CD14-positive monocyte (primary cell): ENCODE measurements around the gene RABAC1. TPM values are rescaled to one million over a fixed set of nuclear protein-coding genes. Genes with fewer than 3 reads are reported as not detected.

Source experiments
- DNase-seq, 3 donors: peaks; one replicate each; pipeline ENCODE4 v3.0.0-alpha.2; 2011 to 2022
- H2AFZ ChIP-seq: 2 replicates; pipeline ENCODE4 v1.6.0; 2012; ENCODE audit warnings: mild to moderate bottlenecking, low read depth, low read length, inconsistent platforms; ENCODE audit not compliant: insufficient read depth, poor library complexity, severe bottlenecking
- H3K27ac ChIP-seq, 2 donors: 1 replicate in 1 of 2; 2 replicates in 1 of 2; pipeline ENCODE4 v1.5.1; 2012 to 2013; ENCODE audit warnings: low read length in 2 of 2, control low read depth in 1 of 2, inconsistent platforms in 1 of 2, low read depth in 1 of 2, mild to moderate bottlenecking in 1 of 2
- H3K27me3 ChIP-seq, 2 donors: one replicate each; pipeline versions ENCODE4 v1.6.0 to v1.6.1; 2011 to 2013; ENCODE audit warnings: low read length in 2 of 2; ENCODE audit not compliant: control insufficient read depth in 2 of 2, insufficient read depth in 2 of 2
- H3K36me3 ChIP-seq, 2 donors: replicated peaks in 1 of 2; 1 replicate in 1 of 2; 2 replicates in 1 of 2; pipeline versions ENCODE4 v1.5.1 to v1.6.1; 2012 to 2013; ENCODE audit warnings: low read length in 2 of 2, control low read depth in 1 of 2, inconsistent platforms in 1 of 2, mild to moderate bottlenecking in 1 of 2; ENCODE audit not compliant: insufficient read depth in 2 of 2, control insufficient read depth in 1 of 2
- H3K4me1 ChIP-seq, 2 donors: 1 replicate in 1 of 2; 2 replicates in 1 of 2; pipeline versions ENCODE4 v1.5.1 to v1.6.1; 2012 to 2013; ENCODE audit warnings: low read length in 2 of 2, control low read depth in 1 of 2, inconsistent platforms in 1 of 2, mild to moderate bottlenecking in 1 of 2, moderate library complexity in 1 of 2; ENCODE audit not compliant: insufficient read depth in 2 of 2, control insufficient read depth in 1 of 2
- H3K4me2 ChIP-seq: replicated peaks from 2 replicates; pipeline ENCODE3; 2012; ENCODE audit warnings: low read length, moderate library complexity, mild to moderate bottlenecking; ENCODE audit not compliant: poor library complexity, severe bottlenecking; ENCODE audit errors: extremely low read depth
- H3K4me3 ChIP-seq, 3 experiments: fragments of 200-600 bp in 1 of 3; sonication (generic) in 1 of 3; replicated peaks in 1 of 3; 1 replicate in 2 of 3; 2 replicates in 1 of 3; pipeline ENCODE4 v1.5.1; 2011 to 2013; ENCODE audit warnings: low read length in 3 of 3, mild to moderate bottlenecking in 3 of 3, control low read depth in 2 of 3, low read depth in 2 of 3, inconsistent platforms in 1 of 3, moderate library complexity in 1 of 3
- H3K79me2 ChIP-seq: 2 replicates; pipeline ENCODE4 v1.6.0; 2012; ENCODE audit warnings: mild to moderate bottlenecking, control low read depth, inconsistent platforms, low read length, moderate library complexity; ENCODE audit not compliant: insufficient read depth
- H3K9ac ChIP-seq: 2 replicates; pipeline ENCODE4 v1.6.0; 2017; ENCODE audit warnings: low read length, mild to moderate bottlenecking; ENCODE audit not compliant: insufficient read depth, poor library complexity, severe bottlenecking
- H3K9me3 ChIP-seq, 2 donors: replicated peaks in 1 of 2; 1 replicate in 1 of 2; 2 replicates in 1 of 2; pipeline versions ENCODE4 v1.5.1 to v1.6.1; 2012 to 2013; ENCODE audit warnings: low read length in 2 of 2, control low read depth in 1 of 2; ENCODE audit not compliant: control insufficient read depth in 1 of 2, insufficient read depth in 1 of 2
- H4K20me1 ChIP-seq: 2 replicates; pipeline ENCODE4 v1.6.0; 2012; ENCODE audit warnings: mild to moderate bottlenecking, low read length, control low read depth, moderate library complexity; ENCODE audit not compliant: insufficient read depth
- H3K27ac Mint-ChIP-seq, 7 donors: one replicate each; pipeline ENCODE4 v1.8.0; 2020; ENCODE audit warnings: mild to moderate bottlenecking in 7 of 7, mixed read lengths in 7 of 7, moderate library complexity in 6 of 7, inconsistent platforms in 2 of 7
- H3K27me3 Mint-ChIP-seq, 3 donors: one replicate each; pipeline ENCODE4 v1.8.0; 2021 to 2022; ENCODE audit warnings: low read depth in 3 of 3, mild to moderate bottlenecking in 3 of 3, mixed read lengths in 3 of 3, moderate library complexity in 3 of 3, inconsistent platforms in 1 of 3
- H3K36me3 Mint-ChIP-seq, 2 donors: one replicate each; pipeline ENCODE4 v1.8.0; 2020; ENCODE audit warnings: mixed read lengths in 2 of 2, inconsistent platforms in 1 of 2, mild to moderate bottlenecking in 1 of 2
- H3K4me1 Mint-ChIP-seq: one replicate; pipeline ENCODE4 v1.8.0; 2020; ENCODE audit warnings: mild to moderate bottlenecking, mixed read lengths
- H3K4me3 Mint-ChIP-seq, 2 donors: one replicate each; pipeline ENCODE4 v1.8.0; 2020; ENCODE audit warnings: mild to moderate bottlenecking in 2 of 2, mixed read lengths in 2 of 2, moderate library complexity in 1 of 2
- H3K9me3 Mint-ChIP-seq, 7 donors: one replicate each; pipeline ENCODE4 v1.8.0; 2020 to 2022; ENCODE audit warnings: mixed read lengths in 7 of 7, mild to moderate bottlenecking in 6 of 7, moderate library complexity in 6 of 7, inconsistent platforms in 2 of 7
- WGBS: methylation state at CpG from one replicate; pipeline ENCODE4 v1.1.5; 2013; ENCODE audit warnings: missing lambda C conversion rate; ENCODE audit not compliant: insufficient coverage; 5-methylcytosine and 5-hydroxymethylcytosine counted together
- intact Hi-C, 2 donors: fragments of 100-400 bp; cut with micrococcal nuclease; formaldehyde crosslinking; loops; one replicate each; pipeline versions ENCODE4 v1.15.0 to v1.15.1; 2023
- polyA plus RNA-seq, 3 donors: library from polyadenylated mRNA; depleted of rRNA in 1 of 3; unstranded in 2 of 3; stranded (reverse) in 1 of 3; fragments of 300-500 nt in 2 of 3; fragments of >200 nt in 1 of 3; fragmentation: Illumina TruSeq in 2 of 3; gene quantifications; 1 replicate in 2 of 3; 2 replicates in 1 of 3; pipeline ENCODE4 v1.2.3, GENCODE V29; 2012 to 2021
- TF ChIP-seq, protein P1 (sequence below): fragments of 200-600 bp; IDR thresholded peaks from one replicate; pipeline ENCODE4 v1.8.0; 2022; ENCODE audit warnings: antibody characterized with exemption, mild to moderate bottlenecking

The RABAC1 gene
- polyA plus RNA-seq, 3 donors, result 126 to 234 (median 202) TPM

GRCh38 chr19:41971363-41971762, 12.2 kb upstream of the RABAC1 start:
- Histone ChIP-seq H3K79me2 (no peaks in the 10 kb centered on the region), H3K9me3 (no peaks in the 10 kb centered on the region), H3K9ac (no peak overlapping the region), H3K4me2 (no peak overlapping the region), H3K27ac (no peak overlapping the region), H3K4me3 (no peak overlapping the region), H3K36me3 (no peaks in the 10 kb centered on the region), H3K27me3 (no peaks in the 10 kb centered on the region), H4K20me1 (no peaks in the 10 kb centered on the region), H2AFZ (no peak overlapping the region), H3K4me1 (peaks cover 15% of the 10 kb centered on the region in 2 donors)
- Mint-ChIP-seq H3K4me1 (peaks cover 17% of the 10 kb centered on the region), H3K27me3 (peaks cover 2 to 8% (median 4%) of the 10 kb centered on the region in 3 donors), H3K9me3 (no peaks in the 10 kb centered on the region), H3K4me3 (no peak overlapping the region), H3K27ac (no peak overlapping the region), H3K36me3 (no peaks in the 10 kb centered on the region)
- WGBS, result no CpG with 5 or more reads among the region's 11 CpGs
- no peak for DNase-seq
- intact Hi-C loops, result no loop called here
- TF ChIP-seq, protein P1, sequence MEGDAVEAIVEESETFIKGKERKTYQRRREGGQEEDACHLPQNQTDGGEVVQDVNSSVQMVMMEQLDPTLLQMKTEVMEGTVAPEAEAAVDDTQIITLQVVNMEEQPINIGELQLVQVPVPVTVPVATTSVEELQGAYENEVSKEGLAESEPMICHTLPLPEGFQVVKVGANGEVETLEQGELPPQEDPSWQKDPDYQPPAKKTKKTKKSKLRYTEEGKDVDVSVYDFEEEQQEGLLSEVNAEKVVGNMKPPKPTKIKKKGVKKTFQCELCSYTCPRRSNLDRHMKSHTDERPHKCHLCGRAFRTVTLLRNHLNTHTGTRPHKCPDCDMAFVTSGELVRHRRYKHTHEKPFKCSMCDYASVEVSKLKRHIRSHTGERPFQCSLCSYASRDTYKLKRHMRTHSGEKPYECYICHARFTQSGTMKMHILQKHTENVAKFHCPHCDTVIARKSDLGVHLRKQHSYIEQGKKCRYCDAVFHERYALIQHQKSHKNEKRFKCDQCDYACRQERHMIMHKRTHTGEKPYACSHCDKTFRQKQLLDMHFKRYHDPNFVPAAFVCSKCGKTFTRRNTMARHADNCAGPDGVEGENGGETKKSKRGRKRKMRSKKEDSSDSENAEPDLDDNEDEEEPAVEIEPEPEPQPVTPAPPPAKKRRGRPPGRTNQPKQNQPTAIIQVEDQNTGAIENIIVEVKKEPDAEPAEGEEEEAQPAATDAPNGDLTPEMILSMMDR, result no peak

DNA sequence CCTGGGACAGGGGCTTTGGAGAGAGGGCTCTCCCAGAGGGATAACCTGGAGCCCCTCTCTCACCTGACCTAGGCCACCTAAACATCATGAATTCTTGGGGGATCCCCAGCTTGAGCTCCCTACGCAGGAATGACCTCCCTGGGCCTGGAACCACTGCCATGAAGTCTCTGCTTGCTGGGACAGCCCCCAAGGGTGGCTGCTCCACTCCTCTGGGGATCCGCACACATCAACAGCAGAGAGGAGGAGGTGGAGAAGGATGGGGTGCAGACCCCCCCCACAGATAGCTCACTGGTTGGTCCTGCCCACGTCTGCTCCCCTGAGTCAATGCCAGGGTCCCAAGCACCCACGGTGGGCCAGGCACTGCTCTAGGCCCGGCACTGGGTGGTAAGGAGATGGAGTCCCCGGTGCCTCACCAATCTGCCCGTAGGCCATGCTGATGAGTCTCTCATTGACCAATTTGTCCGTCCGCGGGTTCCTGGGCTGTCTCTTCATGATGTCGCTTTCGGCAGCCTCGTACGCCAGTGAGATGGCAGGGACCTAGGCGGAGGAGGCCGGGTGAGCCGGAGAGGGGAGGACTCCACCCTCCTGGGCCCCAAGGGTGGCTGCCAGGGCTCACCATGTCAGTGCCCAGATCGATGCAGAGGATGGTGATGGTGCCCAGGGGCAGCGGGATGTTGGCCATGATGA, 10.8 kb upstream of the RABAC1 start:
- Histone ChIP-seq H4K20me1 (no peaks in the 10 kb centered on the region), H3K9ac (no peak overlapping the region), H3K4me2 (no peak overlapping the region), H3K36me3 (no peaks in the 10 kb centered on the region), H3K9me3 (no peaks in the 10 kb centered on the region), H2AFZ (no peak overlapping the region), H3K79me2 (no peaks in the 10 kb centered on the region), H3K27me3 (no peaks in the 10 kb centered on the region), H3K4me1 (peaks cover 18 to 20% of the 10 kb centered on the region in 2 donors), H3K27ac (no peak overlapping the region), H3K4me3 (no peak overlapping the region)
- Mint-ChIP-seq H3K4me3 (no peak overlapping the region), H3K36me3 (peaks cover 0 to 2% of the 10 kb centered on the region in 2 donors), H3K27ac (no peak overlapping the region), H3K9me3 (peaks cover 0 to 3% (median 0%) of the 10 kb centered on the region in 7 donors), H3K4me1 (peaks cover 21% of the 10 kb centered on the region), H3K27me3 (peaks cover 2 to 11% (median 4%) of the 10 kb centered on the region in 3 donors)
- TF ChIP-seq, protein P1, result no peak
- 95% methylated on average over 17 of the region's 19 CpGs for WGBS
- no peak for DNase-seq
- intact Hi-C loops, result no loop called here
